ENCODE measurements around the gene SYT7. TPM values are rescaled to one million over a fixed set of nuclear protein-coding genes. Genes with fewer than 3 reads are reported as not detected.
"Not testable (repeated sequence)": the region's sequence is repeated elsewhere in the genome, so short reads cannot be mapped to it uniquely, and the experiment has no call there.

Gene SYT7
- total RNA-seq, 2 experiments from 2014 or later, result 0.04 TPM; not detected in 1

- no peak for ATAC-seq
- intact Hi-C loops (cut with DNase I, micrococcal nuclease), result no loop called here
- Mint-ChIP-seq H3K4me1 (peaks cover 4% of the 10 kb centered on the region), H3K36me3 (ENCODE audit: low read depth) (no peaks in the 10 kb centered on the region), H3K9me3 (ENCODE audit: low read depth) (no peaks in the 10 kb centered on the region), H3K27me3 (peaks cover 12% of the 10 kb centered on the region), H3K4me3 (no peak overlapping the region), H3K27ac (no peak overlapping the region)
- DNase-seq, result no peak
- ChIA-PET CTCF (interaction anchor here (0.7 to 0.9 kb wide), 2 partner anchors 51 to 194 kb away, joined by 3 read pairs; no protein-coding TSS in a partner anchor), POLR2A (no interaction called here)
Observed at GRCh38 chr11:61619471-61620226, 38.8 kb upstream of the SYT7 start.

GRCh38 chr11:61618978-61619377 lies 38.1 kb upstream of the SYT7 start:
- Mint-ChIP-seq H3K4me1 (peaks cover 4% of the 10 kb centered on the region), H3K36me3 (ENCODE audit: low read depth) (no peaks in the 10 kb centered on the region), H3K4me3 (no peak overlapping the region), H3K27ac (no peak overlapping the region), H3K27me3 (peaks cover 12% of the 10 kb centered on the region), H3K9me3 (ENCODE audit: low read depth) (no peaks in the 10 kb centered on the region)
- intact Hi-C loops (cut with DNase I, micrococcal nuclease), result no loop called here
- DNase-seq (no peak), ATAC-seq (no peak)
- CTCF ChIA-PET, result no interaction called here
- POLR2A ChIA-PET, result no interaction called here

- peaks cover 4% of the 10 kb centered on the region for H3K4me1 Mint-ChIP-seq
- H3K27ac Mint-ChIP-seq, result no peak overlapping the region
- no peaks in the 10 kb centered on the region for H3K36me3 Mint-ChIP-seq (ENCODE audit: low read depth)
- ATAC-seq (no peak), DNase-seq (no peak)
- POLR2A ChIA-PET, result no interaction called here
- H3K4me3 Mint-ChIP-seq, result no peak overlapping the region
- H3K9me3 Mint-ChIP-seq (ENCODE audit: low read depth), result no peaks in the 10 kb centered on the region
- intact Hi-C loops (cut with DNase I, micrococcal nuclease), result no loop called here
- peaks cover 14% of the 10 kb centered on the region for H3K27me3 Mint-ChIP-seq
- CTCF ChIA-PET, result no interaction called here
Observed at GRCh38 chr11:61617515-61617914, 36.6 kb upstream of the SYT7 start.

- no peak overlapping the region for H3K4me3 Mint-ChIP-seq
- peaks cover 15% of the 10 kb centered on the region for H3K27me3 Mint-ChIP-seq
- DNase-seq (no peak), ATAC-seq (no peak)
- CTCF ChIA-PET, result interaction anchor here (1.2 kb wide), 1 partner anchor 22 kb away, joined by 3 read pairs; no protein-coding TSS in a partner anchor
- no peaks in the 10 kb centered on the region for H3K36me3 Mint-ChIP-seq (ENCODE audit: low read depth)
- intact Hi-C loops (cut with DNase I, micrococcal nuclease), result no loop called here
- H3K4me1 Mint-ChIP-seq, result peaks cover 4% of the 10 kb centered on the region
- POLR2A ChIA-PET, result interaction anchor here (0.7 kb wide), 1 partner anchor 131 kb away, joined by 4 read pairs; no protein-coding TSS in a partner anchor
- H3K27ac Mint-ChIP-seq, result no peak overlapping the region
- H3K9me3 Mint-ChIP-seq (ENCODE audit: low read depth), result no peaks in the 10 kb centered on the region
Observed at GRCh38 chr11:61616434-61616833, 35.6 kb upstream of the SYT7 start.

GRCh38 chr11:61614782-61615181 lies 33.9 kb upstream of the SYT7 start:
- CTCF ChIA-PET; POLR2A ChIA-PET; intact Hi-C loops (cut with DNase I, micrococcal nuclease); H3K9me3 Mint-ChIP-seq (ENCODE audit: low read depth); ATAC-seq; H3K36me3 Mint-ChIP-seq (ENCODE audit: low read depth); H3K4me3 Mint-ChIP-seq; DNase-seq; H3K4me1 Mint-ChIP-seq; H3K27ac Mint-ChIP-seq: not testable (repeated sequence)
- H3K27me3 Mint-ChIP-seq, result peaks cover 13% of the 10 kb centered on the region

GRCh38 chr11:61613870-61614269 lies 33.0 kb upstream of the SYT7 start:
- intact Hi-C loops (cut with DNase I, micrococcal nuclease), result no loop called here
- ATAC-seq (no peak), DNase-seq (no peak)
- POLR2A ChIA-PET, result no interaction called here
- Mint-ChIP-seq H3K4me1 (peaks cover 4% of the 10 kb centered on the region), H3K36me3 (ENCODE audit: low read depth) (no peaks in the 10 kb centered on the region), H3K4me3 (no peak overlapping the region), H3K27me3 (peaks cover 15% of the 10 kb centered on the region), H3K9me3 (ENCODE audit: low read depth) (no peaks in the 10 kb centered on the region), H3K27ac (no peak overlapping the region)
- CTCF ChIA-PET, result interaction anchor here (1.1 kb wide), 1 partner anchor 13 kb away, joined by 3 read pairs; no protein-coding TSS in a partner anchor

GRCh38 chr11:61613051-61613450 lies 32.2 kb upstream of the SYT7 start:
- intact Hi-C loops (cut with DNase I, micrococcal nuclease), result no loop called here
- H3K36me3 Mint-ChIP-seq (ENCODE audit: low read depth), result no peaks in the 10 kb centered on the region
- DNase-seq (no peak), ATAC-seq (no peak)
- H3K4me3 Mint-ChIP-seq, result no peak overlapping the region
- CTCF ChIA-PET, result interaction anchor here (1.1 kb wide), 1 partner anchor 14 kb away, joined by 3 read pairs; no protein-coding TSS in a partner anchor
- no peak overlapping the region for H3K27ac Mint-ChIP-seq
- peaks cover 4% of the 10 kb centered on the region for H3K4me1 Mint-ChIP-seq
- H3K9me3 Mint-ChIP-seq (ENCODE audit: low read depth), result no peaks in the 10 kb centered on the region
- H3K27me3 Mint-ChIP-seq, result peaks cover 11% of the 10 kb centered on the region
- POLR2A ChIA-PET, result no interaction called here

- no peak overlapping the region for H3K4me3 Mint-ChIP-seq
- H3K27me3 Mint-ChIP-seq, result peaks cover 13% of the 10 kb centered on the region
- no peaks in the 10 kb centered on the region for H3K36me3 Mint-ChIP-seq (ENCODE audit: low read depth)
- intact Hi-C loops (cut with DNase I, micrococcal nuclease), result no loop called here
- no peaks in the 10 kb centered on the region for H3K4me1 Mint-ChIP-seq
- ChIA-PET POLR2A (no interaction called here), CTCF (no interaction called here)
- DNase-seq (no peak), ATAC-seq (no peak)
- no peak overlapping the region for H3K27ac Mint-ChIP-seq
- no peaks in the 10 kb centered on the region for H3K9me3 Mint-ChIP-seq (ENCODE audit: low read depth)
Observed at GRCh38 chr11:61611309-61611708, 30.4 kb upstream of the SYT7 start.

- POLR2A ChIA-PET, result no interaction called here
- no peak overlapping the region for H3K27ac Mint-ChIP-seq
Observed at GRCh38 chr11:61610905-61611304, 30.0 kb upstream of the SYT7 start.

GRCh38 chr11:61609980-61610366 lies 29.1 kb upstream of the SYT7 start:
- no peaks in the 10 kb centered on the region for H3K9me3 Mint-ChIP-seq (ENCODE audit: low read depth)
- CTCF ChIA-PET, result interaction anchor here (0.7 kb wide), 1 partner anchor 34 kb away, joined by 3 read pairs; no protein-coding TSS in a partner anchor
- peaks cover 15% of the 10 kb centered on the region for H3K27me3 Mint-ChIP-seq
- ATAC-seq, result no peak
- no peak for DNase-seq
- no peak overlapping the region for H3K27ac Mint-ChIP-seq
- H3K4me3 Mint-ChIP-seq, result no peak overlapping the region
- H3K4me1 Mint-ChIP-seq, result no peaks in the 10 kb centered on the region
- POLR2A ChIA-PET, result no interaction called here
- intact Hi-C loops (cut with DNase I, micrococcal nuclease), result no loop called here
- no peaks in the 10 kb centered on the region for H3K36me3 Mint-ChIP-seq (ENCODE audit: low read depth)

More at GRCh38 chr11:61610905-61611304, 30.0 kb upstream of the SYT7 start:
- intact Hi-C loops (cut with DNase I, micrococcal nuclease), result no loop called here
- H3K27me3 Mint-ChIP-seq, result peaks cover 15% of the 10 kb centered on the region
- DNase-seq (no peak), ATAC-seq (no peak)
- no peak overlapping the region for H3K4me3 Mint-ChIP-seq
- H3K9me3 Mint-ChIP-seq (ENCODE audit: low read depth), result no peaks in the 10 kb centered on the region
- CTCF ChIA-PET, result interaction anchor here (0.6 kb wide), 1 partner anchor 116 kb away, joined by 3 read pairs; no protein-coding TSS in a partner anchor
- H3K4me1 Mint-ChIP-seq, result no peaks in the 10 kb centered on the region
- no peaks in the 10 kb centered on the region for H3K36me3 Mint-ChIP-seq (ENCODE audit: low read depth)

- ChIA-PET POLR2A (interaction anchor here (0.5 kb wide), 1 partner anchor 32 kb away, joined by 3 read pairs; no protein-coding TSS in a partner anchor), CTCF (interaction anchor here (0.7 kb wide), 1 partner anchor 35 kb away, joined by 3 read pairs; no protein-coding TSS in a partner anchor)
- DNase-seq (no peak), ATAC-seq (no peak)
- H3K27me3 Mint-ChIP-seq, result peaks cover 15% of the 10 kb centered on the region
- no peak overlapping the region for H3K4me3 Mint-ChIP-seq
- intact Hi-C loops (cut with DNase I, micrococcal nuclease), result no loop called here
- no peaks in the 10 kb centered on the region for H3K36me3 Mint-ChIP-seq (ENCODE audit: low read depth)
- no peaks in the 10 kb centered on the region for H3K9me3 Mint-ChIP-seq (ENCODE audit: low read depth)
- no peaks in the 10 kb centered on the region for H3K4me1 Mint-ChIP-seq
- H3K27ac Mint-ChIP-seq, result no peak overlapping the region
Observed at GRCh38 chr11:61609000-61609979, 28.4 kb upstream of the SYT7 start.
